H1 (cell line): ENCODE data around the gene CP. TPM values are rescaled to one million over a fixed set of nuclear protein-coding genes. Genes with fewer than 3 reads are reported as not detected.

ENCODE experiments used
- CTCF ChIA-PET: fragments of 300-600 bp; sonication (Branson Sonifier 250); formaldehyde crosslinking; loops from one replicate; lab custom pipeline; 2021; ENCODE audit not compliant: partially characterized antibody; lab: Charles Lee
- POLR2A ChIA-PET: fragments of 300-600 bp; sonication (Branson Sonifier 250); formaldehyde crosslinking; loops from one replicate; lab custom pipeline; 2021; ENCODE audit warnings: inconsistent platforms; ENCODE audit not compliant: partially characterized antibody; lab: Charles Lee
- DNase-seq, 2 experiments: peaks; one replicate each; pipeline versions ENCODE4 v3.0.0 to v3.0.0-alpha.2; 2010 to 2022; ENCODE audit warnings: low spot score in 2 of 2, low read depth in 1 of 2, mixed read lengths in 1 of 2
- FAIRE-seq: peaks from 2 replicates; lab custom pipeline; 2011; peaks lifted over from hg19 to GRCh38; lab: Jason Lieb, UNC
- H2AFZ ChIP-seq: 2 replicates; pipeline ENCODE4 v1.8.1; 2012; ENCODE audit warnings: low read length, inconsistent platforms
- H2AK5ac ChIP-seq: 2 replicates; pipeline ENCODE4 v1.6.1; 2013; ENCODE audit warnings: low read depth, low read length
- H2BK120ac ChIP-seq: replicated peaks from 2 replicates; pipeline ENCODE3; 2013; ENCODE audit warnings: low read depth, low read length, inconsistent platforms
- H2BK12ac ChIP-seq: 2 replicates; pipeline ENCODE4 v1.6.1; 2013; ENCODE audit warnings: low read depth, low read length
- H2BK15ac ChIP-seq: 2 replicates; pipeline ENCODE4 v1.6.1; 2013; ENCODE audit warnings: low read length
- H2BK20ac ChIP-seq: 2 replicates; pipeline ENCODE4 v1.6.1; 2013; ENCODE audit warnings: low read length
- H2BK5ac ChIP-seq: 2 replicates; pipeline ENCODE4 v1.6.1; 2013; ENCODE audit warnings: low read depth, low read length
- H3K14ac ChIP-seq: 2 replicates; pipeline ENCODE4 v1.6.1; 2013; ENCODE audit warnings: inconsistent platforms; ENCODE audit not compliant: insufficient read length
- H3K18ac ChIP-seq: 2 replicates; pipeline ENCODE4 v1.6.1; 2013; ENCODE audit warnings: low read length; ENCODE audit errors: extremely low read depth
- H3K23ac ChIP-seq: 2 replicates; pipeline ENCODE4 v1.6.1; 2013; ENCODE audit warnings: inconsistent platforms; ENCODE audit not compliant: insufficient read length
- H3K23me2 ChIP-seq: 2 replicates; pipeline ENCODE4 v1.6.1; 2013; ENCODE audit warnings: low read depth, low read length
- H3K27ac ChIP-seq: 2 replicates; pipeline ENCODE4 v1.6.1; 2011; ENCODE audit warnings: low read depth, low read length, inconsistent platforms
- H3K27me3 ChIP-seq, 4 experiments: replicated peaks in 1 of 4; 1 replicate in 1 of 4; 2 replicates in 3 of 4; pipeline versions ENCODE4 v1.6.1 to v1.8.1; 2011 to 2013; ENCODE audit warnings: low read length in 3 of 4, mild to moderate bottlenecking in 3 of 4, inconsistent platforms in 2 of 4, mixed read lengths in 2 of 4, moderate library complexity in 1 of 4; ENCODE audit not compliant: control insufficient read depth in 3 of 4, insufficient read depth in 3 of 4; ENCODE audit errors: extremely low read depth in 1 of 4
- H3K36me3 ChIP-seq, 4 experiments: 2 replicates each; pipeline versions ENCODE4 v1.6.1 to v1.8.1; 2011 to 2013; ENCODE audit warnings: mild to moderate bottlenecking in 4 of 4, low read length in 3 of 4, moderate library complexity in 2 of 4, control low read depth in 1 of 4, inconsistent platforms in 1 of 4; ENCODE audit not compliant: insufficient read depth in 4 of 4, control insufficient read depth in 2 of 4
- H3K4ac ChIP-seq: replicated peaks from 2 replicates; pipeline ENCODE3; 2013; ENCODE audit warnings: low read length, low read depth, mixed read lengths, inconsistent platforms; ENCODE audit not compliant: insufficient read length
- H3K4me1 ChIP-seq, 4 experiments: replicated peaks in 1 of 4; 1 replicate in 1 of 4; 2 replicates in 3 of 4; pipeline versions ENCODE4 v1.6.1 to v1.8.1; 2011 to 2013; ENCODE audit warnings: low read length in 3 of 4, inconsistent platforms in 2 of 4, mixed read lengths in 1 of 4; ENCODE audit not compliant: insufficient read depth in 4 of 4, control insufficient read depth in 3 of 4
- H3K4me2 ChIP-seq, 2 experiments: 2 replicates each; pipeline versions ENCODE4 v1.6.1 to v1.8.1; 2011 to 2013; ENCODE audit warnings: low read depth in 2 of 2, low read length in 2 of 2, control low read depth in 1 of 2, inconsistent platforms in 1 of 2, mild to moderate bottlenecking in 1 of 2; ENCODE audit not compliant: insufficient read depth in 1 of 2
- H3K4me3 ChIP-seq, 4 experiments: fragments of 200-600, 300-600 bp in 1 of 4; sonication (generic), shearing (Covaris generic), sonication (Bioruptor Twin) in 1 of 4; 2 replicates each; pipeline versions ENCODE4 v1.5.1 to v1.8.1; 2011 to 2016; ENCODE audit warnings: low read length in 4 of 4, low read depth in 3 of 4, control low read depth in 2 of 4, inconsistent platforms in 2 of 4, mild to moderate bottlenecking in 2 of 4, mixed read lengths in 1 of 4, moderate library complexity in 1 of 4; ENCODE audit not compliant: insufficient read depth in 2 of 4; ENCODE audit errors: extremely low read depth in 1 of 4
- H3K56ac ChIP-seq: replicated peaks from 2 replicates; pipeline ENCODE3; 2013; ENCODE audit warnings: low read depth, mild to moderate bottlenecking, mixed read lengths, low read length, inconsistent platforms; ENCODE audit not compliant: insufficient read length
- H3K79me1 ChIP-seq: 2 replicates; pipeline ENCODE4 v1.6.1; 2013; ENCODE audit warnings: low read depth, low read length, control low read depth
- H3K79me2 ChIP-seq, 2 experiments: 2 replicates each; pipeline versions ENCODE4 v1.6.1 to v1.8.1; 2012 to 2013; ENCODE audit warnings: low read length in 2 of 2, mild to moderate bottlenecking in 2 of 2, inconsistent platforms in 1 of 2; ENCODE audit not compliant: insufficient read depth in 2 of 2, control insufficient read depth in 1 of 2
- H3K9ac ChIP-seq, 4 experiments: replicated peaks in 1 of 4; 1 replicate in 1 of 4; 2 replicates in 3 of 4; pipeline versions ENCODE4 v1.6.1 to v1.8.1; 2011 to 2013; ENCODE audit warnings: low read depth in 3 of 4, low read length in 3 of 4, control low read depth in 2 of 4, mild to moderate bottlenecking in 2 of 4, moderate library complexity in 2 of 4, inconsistent platforms in 1 of 4; ENCODE audit errors: extremely low read depth in 1 of 4
- H3K9me3 ChIP-seq, 2 experiments: 2 replicates each; pipeline versions ENCODE4 v1.6.1 to v1.8.1; 2012 to 2013; ENCODE audit warnings: mild to moderate bottlenecking in 2 of 2, moderate library complexity in 2 of 2, control low read depth in 1 of 2, inconsistent platforms in 1 of 2, low read depth in 1 of 2, low read length in 1 of 2, mixed read lengths in 1 of 2; ENCODE audit not compliant: insufficient read depth in 2 of 2
- H4K20me1 ChIP-seq, 2 experiments: replicated peaks in 1 of 2; 2 replicates each; pipeline versions ENCODE3 to v1.8.1; 2011 to 2013; ENCODE audit warnings: inconsistent platforms in 2 of 2, low read length in 2 of 2, mild to moderate bottlenecking in 1 of 2; ENCODE audit not compliant: insufficient read depth in 2 of 2, control insufficient read depth in 1 of 2
- H4K5ac ChIP-seq: 2 replicates; pipeline ENCODE4 v1.6.1; 2013; ENCODE audit warnings: low read length, low read depth, mixed read lengths, inconsistent platforms; ENCODE audit not compliant: insufficient read length
- H4K8ac ChIP-seq: 2 replicates; pipeline ENCODE4 v1.8.0; 2013; ENCODE audit warnings: mild to moderate bottlenecking, moderate library complexity, low read length, inconsistent platforms; ENCODE audit not compliant: insufficient read depth; ENCODE audit errors: extremely low read depth
- H4K91ac ChIP-seq: replicated peaks from 2 replicates; pipeline ENCODE3; 2013; ENCODE audit warnings: low read length, mixed read lengths, inconsistent platforms; ENCODE audit not compliant: insufficient read length
- CEBPB ChIP-seq: IDR thresholded peaks from 2 replicates; pipeline ENCODE4 v1.6.1; 2012; ENCODE audit warnings: low read depth, low read length
- CTCF ChIP-seq, 3 experiments: IDR thresholded peaks; 1 replicate in 2 of 3; 2 replicates in 1 of 3; pipeline versions ENCODE4 v1.5.1 to v1.6.1; 2011; ENCODE audit warnings: low read length in 3 of 3, mild to moderate bottlenecking in 3 of 3, inconsistent platforms in 2 of 3, low read depth in 1 of 3, moderate library complexity in 1 of 3; ENCODE audit not compliant: insufficient read depth in 1 of 3; ENCODE audit errors: control extremely low read depth in 1 of 3
- EZH2 ChIP-seq: fragments of 200-600 bp; sonication (generic); IDR thresholded peaks from 2 replicates; pipeline ENCODE4 v1.7.1; 2012; ENCODE audit warnings: low read depth, mild to moderate bottlenecking, moderate library complexity, low read length, inconsistent platforms; ENCODE audit not compliant: severe bottlenecking
- KDM1A ChIP-seq: fragments of 200-600, 300-600 bp; sonication (generic); IDR thresholded peaks from 2 replicates; pipeline ENCODE4 v1.7.1; 2016; ENCODE audit warnings: mild to moderate bottlenecking, low read length, borderline replicate concordance
- POLR2A ChIP-seq, 2 experiments: IDR thresholded peaks; 1 replicate in 1 of 2; 2 replicates in 1 of 2; pipeline ENCODE4 v1.6.1; 2011; ENCODE audit warnings: low read depth in 2 of 2, low read length in 2 of 2, mild to moderate bottlenecking in 2 of 2; ENCODE audit errors: control extremely low read depth in 1 of 2
- SP2 ChIP-seq: IDR thresholded peaks from 2 replicates; pipeline ENCODE4 v1.6.1; 2012; ENCODE audit warnings: mild to moderate bottlenecking, low read length, inconsistent platforms
- WGBS, 2 experiments: shearing (Covaris generic) in 1 of 2; methylation state at CpG; one replicate each; pipeline versions ENCODE4 v1.1.6 to v1.1.7; 2013 to 2015; ENCODE audit warnings: low lambda C conversion rate in 2 of 2, mixed read lengths in 2 of 2, inconsistent platforms in 1 of 2, low coverage in 1 of 2, missing lambda C conversion rate in 1 of 2; ENCODE audit not compliant: insufficient replicate concordance in 2 of 2, insufficient coverage in 1 of 2, insufficient read length in 1 of 2; ENCODE audit errors: extremely low coverage in 1 of 2, missing lambda C conversion rate in 1 of 2; 5-methylcytosine and 5-hydroxymethylcytosine counted together
- polyA plus RNA-seq, 7 experiments: library from polyadenylated mRNA; depleted of rRNA in 3 of 7; stranded (reverse) in 5 of 7; unstranded in 2 of 7; fragments of >200 nt in 5 of 7; fragments of 200-250 nt in 2 of 7; gene quantifications; 1 replicate in 5 of 7; 2 replicates in 1 of 7; 4 replicates in 1 of 7; pipeline versions ENCODE4 v1.2.1 to v1.2.3, GENCODE V29; 2011 to 2013; ENCODE audit warnings: missing spikeins in 2 of 7, mixed read lengths in 2 of 7
- total RNA-seq: library from RNA; stranded (reverse); fragmentation: NEBNext Ultra II Directional; extraction: Animal tissue kit (Norgen Biotek cat#: 25700); gene quantifications from 2 replicates; pipeline ENCODE4 v1.2.1, GENCODE V29; 2021

CP gene
- total and polyA plus RNA-seq, 2 of the 8 experiments (the other 6 are each of a cell fraction or from before 2014, with no cell fraction given) = 0.32 to 2.6 TPM

DNA sequence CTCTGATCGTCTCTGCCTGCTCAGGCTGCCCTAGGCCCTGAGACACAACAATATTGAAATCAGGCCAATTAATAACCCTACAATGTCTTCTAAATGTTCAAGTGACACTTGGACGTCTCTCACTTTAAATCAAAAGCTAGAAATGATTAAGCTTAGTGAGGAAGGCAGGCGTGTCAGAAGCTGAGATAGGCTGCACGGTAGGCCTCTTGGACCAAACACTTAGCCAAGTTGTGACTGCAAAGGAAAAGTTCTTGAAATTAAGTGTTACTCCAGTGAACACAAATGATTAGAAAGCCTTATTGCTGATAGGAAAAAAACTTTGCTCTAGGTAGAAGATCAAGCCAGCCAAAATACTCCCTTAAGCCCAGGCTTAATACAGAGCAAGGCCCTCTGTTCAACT, 90.0 kb downstream of the CP start:
- Histone ChIP-seq H2BK120ac (no peak overlapping the region), H3K79me1 (no peaks in the 10 kb centered on the region; the same call in 1 of the 2 replicates), H3K4me1 (peaks cover 3 to 11% (median 7%) of the 10 kb centered on the region in 4 experiments), H3K4me2 (peak overlapping the region; percentile 17 to 72; a peak in 3 of 4 replicates), H3K36me3 (no peaks in the 10 kb centered on the region; a peak in 1 of 8 replicates), H2BK5ac (no peak overlapping the region), H3K27ac (no peak overlapping the region), H3K23me2 (peaks cover 3% of the 10 kb centered on the region; the same call in 1 of the 2 replicates), H3K4me3 (peak overlapping the region in 1 of 4 experiments; percentile 84; a peak in 1 of 8 replicates), H3K9ac (peak overlapping the region in 1 of 4 experiments; percentile 10; a peak in 1 of 7 replicates), H4K8ac (no peak overlapping the region), H2BK15ac (no peak overlapping the region), H2AK5ac (no peak overlapping the region), H4K91ac (no peak overlapping the region), H3K9me3 (no peaks in the 10 kb centered on the region), H3K56ac (no peak overlapping the region), H3K14ac (no peak overlapping the region), H2BK20ac (no peak overlapping the region), H3K79me2 (peaks cover 0 to 57% of the 10 kb centered on the region in 2 experiments; a peak in 2 of 4 replicates), H3K18ac (no peak overlapping the region), H3K4ac (no peak overlapping the region), H4K5ac (no peak overlapping the region), H4K20me1 (no peaks in the 10 kb centered on the region), H2BK12ac (no peak overlapping the region), H3K27me3 (no peaks in the 10 kb centered on the region; a peak in 1 of 7 replicates), H2AFZ (no peak overlapping the region), H3K23ac (no peak overlapping the region)
- ChIA-PET POLR2A (interaction anchor here (1.3 kb wide), 1 partner anchor 11 kb away, joined by 3 read pairs; no protein-coding TSS in a partner anchor), CTCF (interaction anchor here (0.6 to 2.0 kb wide), 6 partner anchors 11 to 222 kb away, joined by 3 to 15 read pairs (median 3); no protein-coding TSS in a partner anchor)
- FAIRE-seq (no peak), DNase-seq (no peak)
- 88% methylated on average over 4 of the region's 4 CpGs; no CpG with 5 or more reads in 1 of the 2 experiments for WGBS, 2 experiments
- TF ChIP-seq SP2 (no peak), KDM1A (no peak), EZH2 (no peak), CTCF (IDR thresholded peaks at IDR 0.05; ENCODE audit: control extremely low read depth in 1 of 3, insufficient read depth in 1 of 3, low read depth in 1 of 3, low read length in 3 of 3) (no peak), CEBPB (no peak), POLR2A (IDR thresholded peaks at IDR 0.05; ENCODE audit: control extremely low read depth in 1 of 2, low read depth in 2 of 2, low read length in 2 of 2) (no peak)
